MV-4-11 (cell line): ENCODE measurements around the gene ANKRD18A.

Experiments used
- DNase-seq: peaks from one replicate; lab custom pipeline; 2025; lab: John Stamatoyannopoulos, UW

The ANKRD18A gene

GRCh38 chr9:38529317-38529716 is 91.1 kb downstream of the ANKRD18A start:
- DNase-seq: no peak

- DNase-seq: no peak
These were observed 92.9 kb downstream of the ANKRD18A start for GRCh38 chr9:38527503-38527902.

- DNase-seq: no peak
These were observed 93.8 kb downstream of the ANKRD18A start for GRCh38 chr9:38526591-38526990.

- DNase-seq: no peak
These were observed 97.3 kb downstream of the ANKRD18A start for GRCh38 chr9:38523121-38523520.

GRCh38 chr9:38521762-38522161 is 98.6 kb downstream of the ANKRD18A start:
- DNase-seq: no peak
